DOHH2 (cell line): ENCODE data around the gene NHERF1.

ENCODE experiments used
- H3F3A ChIP-seq: fragments of 200-600 bp; sonication (generic), shearing (Covaris generic); 2 replicates; pipeline ENCODE4 v1.6.0; 2016; ENCODE audit warnings: antibody characterized with exemption, mild to moderate bottlenecking; ENCODE audit not compliant: control insufficient read depth, insufficient read depth
- H3K27ac ChIP-seq: fragments of 200-600 bp; sonication (generic); 2 replicates; pipeline ENCODE4 v1.5.1; 2014; ENCODE audit warnings: low read depth, mild to moderate bottlenecking, low read length, moderate library complexity
- H3K27me3 ChIP-seq: fragments of 200-600 bp; sonication (generic); 2 replicates; pipeline ENCODE4 v1.6.1; 2014; ENCODE audit warnings: mild to moderate bottlenecking, low read length, mixed read lengths; ENCODE audit not compliant: control insufficient read depth
- H3K36me3 ChIP-seq: fragments of 200-600 bp; sonication (generic); 2 replicates; pipeline ENCODE4 v1.6.1; 2014; ENCODE audit warnings: mild to moderate bottlenecking, low read length, moderate library complexity, mixed read lengths; ENCODE audit not compliant: control insufficient read depth
- H3K4me1 ChIP-seq: fragments of 200-600 bp; sonication (generic); 2 replicates; pipeline ENCODE4 v1.6.1; 2014; ENCODE audit warnings: mild to moderate bottlenecking, low read length, mixed read lengths; ENCODE audit not compliant: control insufficient read depth
- H3K4me2 ChIP-seq: fragments of 200-600 bp; sonication (generic); 2 replicates; pipeline ENCODE4 v1.6.0; 2014; ENCODE audit warnings: mild to moderate bottlenecking, low read length, moderate library complexity
- H3K4me3 ChIP-seq: fragments of 200-600 bp; sonication (generic); 2 replicates; pipeline ENCODE4 v1.5.1; 2014; ENCODE audit warnings: mild to moderate bottlenecking, low read length, mixed read lengths
- H3K79me2 ChIP-seq: fragments of 200-600 bp; sonication (generic); 2 replicates; pipeline ENCODE4 v1.6.1; 2014; ENCODE audit warnings: mild to moderate bottlenecking, low read length, mixed read lengths; ENCODE audit not compliant: control insufficient read depth
- H3K9me2 ChIP-seq: fragments of 200-600 bp; sonication (generic); replicated peaks from 2 replicates; pipeline ENCODE4 v1.6.1; 2014; ENCODE audit warnings: mild to moderate bottlenecking, low read length, mixed read lengths; ENCODE audit not compliant: control insufficient read depth
- H3K9me3 ChIP-seq: fragments of 200-600 bp; sonication (generic); 2 replicates; pipeline ENCODE4 v1.6.1; 2014; ENCODE audit warnings: antibody characterized with exemption, low read length, mixed read lengths; ENCODE audit not compliant: control insufficient read depth, insufficient read depth
- H4K20me1 ChIP-seq: fragments of 200-600 bp; sonication (generic); 2 replicates; pipeline ENCODE4 v1.6.0; 2014; ENCODE audit warnings: low read depth, mild to moderate bottlenecking, antibody characterized with exemption, low read length, moderate library complexity; ENCODE audit not compliant: control insufficient read depth, insufficient read depth
- EZH2phosphoT487 ChIP-seq: fragments of 200-600 bp; sonication (generic); IDR thresholded peaks from 2 replicates; pipeline ENCODE4 v1.6.1; 2017; ENCODE audit warnings: borderline replicate concordance, mild to moderate bottlenecking, antibody characterized with exemption, low read length, moderate library complexity, mixed read lengths
- TF ChIP-seq, protein P1 (sequence below): fragments of 200-600 bp; sonication (generic); IDR thresholded peaks from one replicate; pipeline ENCODE4 v1.5.1; 2014; ENCODE audit warnings: antibody characterized with exemption, mild to moderate bottlenecking, low read depth, low read length; ENCODE audit not compliant: poor library complexity, severe bottlenecking

Gene NHERF1

GRCh38 chr17:74799097-74799496, 50.7 kb downstream of the NHERF1 start:
- TF ChIP-seq EZH2phosphoT487 = no peak
- TF ChIP-seq, protein P1, sequence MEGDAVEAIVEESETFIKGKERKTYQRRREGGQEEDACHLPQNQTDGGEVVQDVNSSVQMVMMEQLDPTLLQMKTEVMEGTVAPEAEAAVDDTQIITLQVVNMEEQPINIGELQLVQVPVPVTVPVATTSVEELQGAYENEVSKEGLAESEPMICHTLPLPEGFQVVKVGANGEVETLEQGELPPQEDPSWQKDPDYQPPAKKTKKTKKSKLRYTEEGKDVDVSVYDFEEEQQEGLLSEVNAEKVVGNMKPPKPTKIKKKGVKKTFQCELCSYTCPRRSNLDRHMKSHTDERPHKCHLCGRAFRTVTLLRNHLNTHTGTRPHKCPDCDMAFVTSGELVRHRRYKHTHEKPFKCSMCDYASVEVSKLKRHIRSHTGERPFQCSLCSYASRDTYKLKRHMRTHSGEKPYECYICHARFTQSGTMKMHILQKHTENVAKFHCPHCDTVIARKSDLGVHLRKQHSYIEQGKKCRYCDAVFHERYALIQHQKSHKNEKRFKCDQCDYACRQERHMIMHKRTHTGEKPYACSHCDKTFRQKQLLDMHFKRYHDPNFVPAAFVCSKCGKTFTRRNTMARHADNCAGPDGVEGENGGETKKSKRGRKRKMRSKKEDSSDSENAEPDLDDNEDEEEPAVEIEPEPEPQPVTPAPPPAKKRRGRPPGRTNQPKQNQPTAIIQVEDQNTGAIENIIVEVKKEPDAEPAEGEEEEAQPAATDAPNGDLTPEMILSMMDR = no peak
- Histone ChIP-seq H3K36me3 (no peaks in the 10 kb centered on the region), H3K4me1 (no peaks in the 10 kb centered on the region), H3F3A (no peaks in the 10 kb centered on the region), H3K4me2 (no peak overlapping the region), H3K79me2 (no peaks in the 10 kb centered on the region), H3K9me3 (no peaks in the 10 kb centered on the region), H3K4me3 (no peak overlapping the region), H3K9me2 (no peaks in the 10 kb centered on the region), H3K27ac (no peak overlapping the region), H4K20me1 (no peaks in the 10 kb centered on the region), H3K27me3 (no peaks in the 10 kb centered on the region)

- Histone ChIP-seq H3K27me3 (no peaks in the 10 kb centered on the region), H3K79me2 (no peaks in the 10 kb centered on the region), H3F3A (no peaks in the 10 kb centered on the region), H3K4me3 (no peak overlapping the region), H3K36me3 (no peaks in the 10 kb centered on the region), H3K9me3 (no peaks in the 10 kb centered on the region), H4K20me1 (no peaks in the 10 kb centered on the region), H3K4me2 (no peak overlapping the region), H3K27ac (no peak overlapping the region), H3K4me1 (no peaks in the 10 kb centered on the region), H3K9me2 (no peaks in the 10 kb centered on the region)
- TF ChIP-seq, protein P1 = no peak
- no peak for TF ChIP-seq EZH2phosphoT487
These were observed 52.1 kb downstream of the NHERF1 start for GRCh38 chr17:74800531-74800930.

GRCh38 chr17:74801896-74802295, 53.5 kb downstream of the NHERF1 start:
- no peak overlapping the region for H3K4me3 ChIP-seq
- H3F3A ChIP-seq = no peaks in the 10 kb centered on the region
- no peaks in the 10 kb centered on the region for H3K4me1 ChIP-seq
- no peaks in the 10 kb centered on the region for H4K20me1 ChIP-seq
- H3K36me3 ChIP-seq = no peaks in the 10 kb centered on the region
- H3K27ac ChIP-seq = no peak overlapping the region
- H3K4me2 ChIP-seq = no peak overlapping the region
- H3K9me2 ChIP-seq = no peaks in the 10 kb centered on the region
- no peaks in the 10 kb centered on the region for H3K79me2 ChIP-seq
- H3K27me3 ChIP-seq = no peaks in the 10 kb centered on the region
- H3K9me3 ChIP-seq = no peaks in the 10 kb centered on the region
- TF ChIP-seq, protein P1 = no peak
- TF ChIP-seq EZH2phosphoT487 = no peak
